ENCODE data around the gene TRPM6.
A peak's percentile ranks its signal among the peaks of the same experiment; 100 is the strongest.

Gene TRPM6

DNA sequence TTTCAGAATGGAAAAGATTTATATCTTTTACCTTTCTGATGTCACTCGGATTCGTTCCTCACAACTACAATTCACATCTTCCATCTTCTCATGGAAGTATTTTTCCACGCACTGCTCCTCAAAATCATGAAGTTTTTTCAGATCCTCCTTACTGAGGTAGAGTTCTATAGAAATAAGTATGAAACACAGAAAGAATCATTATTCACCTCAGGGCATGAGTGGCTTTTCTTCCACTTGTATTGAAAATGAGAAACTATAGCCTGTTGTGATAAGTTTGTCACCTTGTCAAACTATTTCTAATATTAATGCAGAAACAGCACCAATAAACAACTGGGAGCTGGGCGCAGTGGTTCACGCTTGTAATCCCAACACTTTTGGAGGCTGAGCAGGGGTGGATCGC lies 116.0 kb downstream of the TRPM6 start:
- DNase-seq (ENCODE audit: low read depth): no peak

DNA sequence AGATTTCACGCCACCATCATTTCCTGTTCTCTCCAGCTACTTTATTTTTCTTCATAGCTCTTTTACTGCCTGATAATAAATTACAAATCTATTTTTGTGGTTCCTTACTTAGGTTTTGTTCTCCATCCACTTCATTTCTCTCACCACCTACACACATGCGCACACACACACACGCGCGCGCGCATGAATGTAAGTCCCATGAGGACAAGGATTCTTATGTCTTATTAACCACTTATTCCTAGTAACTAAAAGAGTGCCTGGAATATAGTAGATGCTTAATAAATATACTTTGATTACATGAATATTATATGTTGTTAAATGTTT lies 116.5 kb downstream of the TRPM6 start:
- no peak for DNase-seq (ENCODE audit: low read depth)

DNA sequence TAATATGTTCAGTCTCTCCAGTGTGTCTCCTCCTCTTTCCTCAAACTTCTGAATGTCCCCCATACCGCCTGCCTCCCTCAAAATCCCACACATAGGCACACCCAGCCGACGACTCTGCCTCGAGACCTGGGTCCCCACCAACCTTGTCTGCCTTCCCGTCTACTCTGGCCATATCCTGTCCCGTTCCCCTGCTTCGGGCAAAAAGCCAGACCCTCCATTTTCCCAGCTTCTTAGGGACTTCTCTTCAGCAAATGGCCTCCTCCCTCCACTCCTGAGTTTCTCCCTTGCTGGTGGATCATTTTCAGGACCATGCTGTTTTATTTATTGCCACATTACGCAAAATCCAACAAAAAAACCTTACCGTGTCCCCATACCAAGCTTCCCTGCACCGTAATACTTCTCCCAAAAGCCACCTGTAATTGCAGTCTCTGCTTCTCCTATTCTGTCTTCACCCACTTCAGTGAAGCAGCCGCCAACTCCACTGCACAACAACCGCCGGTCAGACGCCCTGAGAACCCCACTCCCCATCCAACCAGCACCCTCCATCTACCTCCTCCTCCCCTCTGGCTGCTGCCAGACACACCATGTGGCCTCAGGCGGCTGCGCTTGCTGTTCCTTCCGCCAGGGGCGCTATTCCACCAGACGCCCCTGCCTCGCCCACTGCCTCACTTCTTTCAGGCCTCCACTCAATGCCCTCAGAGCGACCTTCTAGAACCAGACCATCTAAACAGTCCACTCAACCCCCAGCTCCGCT lies 117.0 kb downstream of the TRPM6 start:
- DNase-seq (ENCODE audit: low read depth): peak; percentile 4

DNA sequence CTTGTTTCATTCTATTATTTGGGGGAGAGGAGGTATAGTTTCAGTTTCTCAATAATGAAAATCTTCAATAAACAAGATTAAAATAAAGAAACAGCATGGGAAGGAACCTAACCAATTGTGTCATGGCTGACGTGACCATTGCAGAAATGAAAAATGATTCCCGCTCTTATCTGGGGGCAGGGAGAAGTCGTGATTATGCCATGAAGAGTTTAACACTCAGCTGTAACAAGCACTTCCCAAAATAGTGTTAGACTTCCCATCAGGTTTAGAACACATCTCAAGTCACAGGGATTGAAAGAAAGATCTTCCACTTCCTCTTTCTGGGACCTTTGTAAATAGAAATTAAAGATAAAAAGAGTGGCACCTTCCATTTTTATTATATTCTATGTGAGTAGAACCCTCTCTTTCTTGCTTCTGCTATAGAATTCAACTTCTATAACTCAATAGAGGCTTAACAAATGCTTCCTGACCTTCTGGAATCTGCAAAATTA lies 122.2 kb downstream of the TRPM6 start:
- DNase-seq (ENCODE audit: low read depth): no peak

DNA sequence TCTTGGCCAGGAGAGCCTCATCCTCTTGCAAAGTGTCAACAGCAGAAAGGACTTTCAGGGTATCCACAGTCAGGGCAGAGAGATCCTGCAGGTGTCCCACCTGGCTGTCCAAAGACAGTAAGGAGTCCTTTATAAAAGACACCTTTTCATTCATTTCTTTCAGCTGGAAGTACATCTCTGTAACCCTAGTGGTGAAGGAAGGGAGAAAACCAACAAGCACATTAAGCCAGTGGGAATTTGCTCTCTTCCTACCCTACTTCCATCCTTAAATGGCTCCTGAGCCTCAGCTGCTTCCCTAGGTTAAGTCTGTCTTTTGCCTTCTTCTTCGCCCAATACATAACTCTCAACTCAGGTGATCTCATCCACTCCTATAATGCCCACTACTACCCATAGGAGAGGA lies 124.8 kb downstream of the TRPM6 start:
- no peak for DNase-seq (ENCODE audit: low read depth)

DNA sequence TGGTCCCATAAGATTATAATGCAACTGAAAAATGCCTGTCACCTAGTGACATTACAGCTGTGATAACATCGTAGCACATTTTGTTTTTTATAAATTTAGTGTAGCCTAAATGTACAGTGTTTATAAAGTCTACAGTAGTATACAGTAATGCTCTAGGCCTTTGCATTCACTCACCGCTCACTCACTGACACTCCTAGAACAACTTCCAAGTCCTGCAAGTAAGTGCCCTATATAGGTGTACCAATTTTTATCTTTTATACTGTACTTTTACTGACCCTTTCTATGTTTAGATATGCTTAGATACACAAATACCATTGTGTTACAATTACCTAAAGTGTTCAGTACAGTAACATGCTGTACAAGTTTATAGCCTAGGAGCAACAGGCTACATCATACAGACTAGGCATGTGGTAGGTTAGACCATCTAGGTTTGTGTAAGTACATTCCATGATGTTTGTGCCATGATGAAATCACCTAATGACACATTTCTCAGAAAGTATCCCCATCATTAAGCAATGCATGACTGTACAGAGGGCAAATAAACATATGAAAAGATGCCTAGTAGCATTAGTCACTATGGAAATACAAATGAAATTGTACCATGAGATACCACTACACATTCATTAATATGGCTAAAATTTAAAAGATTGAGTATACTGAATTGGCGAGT lies 127.6 kb downstream of the TRPM6 start:
- DNase-seq (ENCODE audit: low read depth): no peak

DNA sequence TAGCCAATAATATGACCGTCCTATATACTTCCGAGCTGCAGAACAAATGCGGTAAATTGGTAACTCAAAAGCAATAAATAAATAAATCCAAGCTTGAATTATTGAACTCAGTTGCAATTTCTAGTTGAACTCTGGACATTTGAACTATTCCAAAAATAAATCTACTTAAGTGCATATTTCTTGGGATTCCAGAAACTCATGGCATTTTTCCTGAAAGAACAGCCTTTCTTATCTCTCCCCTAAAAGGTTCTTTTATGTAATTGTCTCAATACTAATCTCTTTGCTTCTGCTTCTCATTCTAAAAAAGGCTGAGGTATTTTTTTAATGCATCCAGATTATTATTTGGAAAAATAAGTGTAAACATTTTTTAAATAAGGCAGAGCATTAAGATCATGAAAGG lies 131.7 kb downstream of the TRPM6 start:
- DNase-seq (ENCODE audit: low read depth): no peak

DNA sequence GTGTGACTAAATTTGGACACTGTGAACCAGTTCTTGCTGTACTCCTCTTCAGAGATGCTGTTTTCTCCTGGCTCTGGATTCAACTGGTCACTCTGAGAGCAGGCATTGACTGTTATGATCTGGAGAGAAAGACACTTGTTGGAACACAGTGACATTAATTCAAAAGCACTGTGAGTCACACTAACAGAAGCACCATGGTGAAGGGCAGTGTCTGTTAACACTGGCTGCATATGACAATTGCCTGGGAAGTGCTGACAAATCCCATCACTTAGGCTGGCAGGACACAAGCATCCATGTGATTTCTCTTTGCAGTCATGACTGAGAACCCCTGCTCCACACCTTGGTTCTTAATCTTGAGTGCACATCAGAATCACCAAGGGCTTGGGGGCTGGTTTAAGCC lies 132.4 kb downstream of the TRPM6 start:
- no peak for DNase-seq (ENCODE audit: low read depth)

DNA sequence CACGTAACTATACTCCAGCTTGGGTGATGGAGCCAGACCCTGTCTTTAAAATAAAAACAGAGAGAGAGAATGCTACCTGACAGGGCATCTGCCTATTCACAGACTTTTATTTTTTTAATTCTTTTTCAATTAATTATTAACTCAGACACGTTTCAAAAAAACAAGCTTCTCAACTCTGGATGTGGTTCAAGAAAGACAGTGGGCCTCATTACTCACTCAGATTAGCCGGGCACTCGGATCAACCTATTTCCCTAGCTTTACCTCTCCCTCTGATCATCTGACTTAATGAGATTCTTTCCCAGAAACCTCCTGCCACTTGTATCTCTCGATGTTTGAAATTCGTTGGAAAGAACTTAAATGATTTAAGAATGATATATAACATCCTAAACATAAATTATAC lies 134.1 kb downstream of the TRPM6 start:
- no peak for DNase-seq (ENCODE audit: low read depth)

DNA sequence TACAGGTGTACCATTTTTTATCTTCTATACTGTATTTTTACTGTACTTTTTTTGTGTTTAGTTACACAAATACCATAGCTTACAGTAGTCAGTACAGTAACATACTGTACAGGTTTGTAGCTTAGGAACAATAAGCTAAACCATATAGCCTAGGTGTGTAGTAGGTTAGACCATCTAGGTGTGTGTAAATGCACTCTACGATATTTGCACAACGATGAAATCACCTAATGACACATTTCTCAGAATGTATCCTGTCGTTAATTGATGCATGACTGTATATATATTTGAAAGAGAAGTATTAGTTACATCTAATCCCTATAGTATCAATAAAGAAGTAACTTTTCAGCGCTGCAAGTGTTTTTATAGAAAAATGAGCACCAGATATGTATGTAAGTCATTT lies 138.8 kb downstream of the TRPM6 start:
- no peak for DNase-seq (ENCODE audit: low read depth)

DNA sequence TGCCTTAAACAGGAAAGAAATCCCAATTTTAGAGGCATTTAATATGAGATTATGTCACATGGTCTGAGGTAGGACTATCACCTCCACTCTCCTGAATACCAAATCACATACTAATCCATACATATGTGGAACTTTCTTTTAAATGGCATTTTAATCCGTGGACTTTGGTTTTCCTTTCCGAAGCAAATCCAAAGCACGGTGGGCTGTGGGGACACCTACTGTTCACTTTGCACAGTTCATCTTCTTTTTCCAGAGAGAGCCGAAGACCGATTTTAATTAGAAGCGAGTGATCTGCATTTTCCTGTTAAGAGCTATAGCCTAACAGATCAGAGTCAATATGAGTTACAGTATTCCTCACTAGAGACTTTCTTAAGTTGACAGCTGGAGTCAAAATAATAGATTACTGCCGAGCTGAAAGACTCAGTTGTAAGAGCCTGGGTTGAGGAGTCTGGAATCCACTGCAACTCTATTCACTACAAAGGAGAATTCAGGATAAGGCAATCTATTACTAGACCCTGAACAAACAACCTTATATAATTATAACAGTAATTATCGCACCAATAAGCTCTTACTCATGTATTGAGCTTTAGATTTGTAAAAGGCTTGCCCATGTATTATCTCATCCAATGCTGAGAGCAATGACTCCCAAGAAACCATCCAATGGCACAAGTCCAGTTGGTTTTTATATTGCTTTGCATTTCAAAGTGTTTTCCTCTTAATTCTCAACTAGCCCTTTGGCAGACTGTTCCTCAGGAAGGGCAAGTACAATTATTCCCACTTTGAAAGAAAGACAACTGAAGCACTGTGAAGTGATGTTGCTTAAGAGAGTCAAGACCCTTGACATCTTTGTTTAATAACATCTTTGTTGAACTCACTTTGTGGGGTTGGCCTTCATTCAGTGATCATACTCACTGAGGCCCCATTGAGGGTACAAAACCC lies 144.7 kb downstream of the TRPM6 start:
- DNase-seq (ENCODE audit: low read depth): no peak

DNA sequence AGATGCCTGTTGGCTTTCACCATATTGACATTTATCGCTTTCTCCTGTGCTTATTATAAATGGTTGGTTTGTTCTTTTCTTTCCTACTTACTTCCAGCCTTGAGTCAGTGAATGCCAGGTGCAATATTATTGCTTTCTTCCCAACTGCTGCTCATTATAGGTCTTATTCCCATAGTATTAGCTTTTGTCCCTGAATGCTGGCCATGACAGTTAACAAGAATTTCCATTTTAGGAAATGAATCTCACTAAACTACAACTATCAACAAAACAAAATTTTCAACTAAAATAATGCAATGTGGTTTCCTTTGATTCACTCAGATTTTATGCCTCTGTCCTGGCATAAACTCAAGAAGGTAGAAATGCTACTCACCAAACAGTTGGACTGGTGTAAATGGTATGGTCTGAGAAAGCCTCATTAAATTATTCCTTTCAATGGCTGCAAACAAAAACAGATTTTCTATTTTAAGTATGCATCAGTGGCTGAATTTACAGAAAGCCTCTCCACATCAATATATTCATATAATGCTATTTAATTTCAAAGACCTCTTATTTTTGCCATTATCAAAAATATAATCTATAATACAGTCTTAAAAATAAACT lies 145.4 kb downstream of the TRPM6 start:
- no peak for DNase-seq (ENCODE audit: low read depth)

DNA sequence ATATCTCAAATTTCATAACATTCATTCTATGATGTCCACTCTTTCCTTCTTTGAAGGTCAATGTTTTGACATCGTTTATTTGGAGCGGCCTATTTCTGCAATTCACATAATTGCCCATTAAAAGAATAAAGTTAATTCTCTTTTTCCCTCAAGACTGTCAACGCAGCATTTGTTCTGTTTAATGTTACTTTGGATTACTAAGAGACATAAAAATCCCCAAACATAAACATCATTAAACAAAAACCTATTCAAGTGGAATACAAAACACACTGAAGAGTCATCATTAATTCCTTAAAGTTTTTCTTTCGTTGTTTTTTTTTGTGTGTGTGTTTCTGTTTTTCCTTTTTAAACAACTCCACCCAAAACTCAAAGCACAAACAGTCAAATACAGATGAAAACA lies 151.1 kb downstream of the TRPM6 start:
- no peak for DNase-seq (ENCODE audit: low read depth)

DNA sequence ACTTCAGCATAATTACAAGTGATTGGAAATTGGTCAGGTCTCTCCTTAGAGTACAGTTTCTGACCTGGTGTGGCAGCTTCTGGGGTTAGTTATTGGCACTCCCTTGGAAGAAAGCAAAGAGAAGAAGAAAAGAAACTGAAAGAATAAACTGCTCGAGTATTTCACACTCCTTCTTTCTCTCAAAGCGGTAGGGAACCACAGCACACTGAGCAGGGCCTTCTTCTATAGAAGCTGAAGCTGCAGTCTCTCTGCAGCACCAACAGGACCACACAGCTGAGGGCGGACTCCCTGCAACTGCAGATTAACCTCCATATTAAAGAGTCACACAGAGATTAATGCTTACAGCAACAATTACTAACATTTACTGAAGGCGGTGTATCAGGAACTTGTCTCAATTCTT lies 152.0 kb downstream of the TRPM6 start:
- no peak for DNase-seq (ENCODE audit: low read depth)

DNA sequence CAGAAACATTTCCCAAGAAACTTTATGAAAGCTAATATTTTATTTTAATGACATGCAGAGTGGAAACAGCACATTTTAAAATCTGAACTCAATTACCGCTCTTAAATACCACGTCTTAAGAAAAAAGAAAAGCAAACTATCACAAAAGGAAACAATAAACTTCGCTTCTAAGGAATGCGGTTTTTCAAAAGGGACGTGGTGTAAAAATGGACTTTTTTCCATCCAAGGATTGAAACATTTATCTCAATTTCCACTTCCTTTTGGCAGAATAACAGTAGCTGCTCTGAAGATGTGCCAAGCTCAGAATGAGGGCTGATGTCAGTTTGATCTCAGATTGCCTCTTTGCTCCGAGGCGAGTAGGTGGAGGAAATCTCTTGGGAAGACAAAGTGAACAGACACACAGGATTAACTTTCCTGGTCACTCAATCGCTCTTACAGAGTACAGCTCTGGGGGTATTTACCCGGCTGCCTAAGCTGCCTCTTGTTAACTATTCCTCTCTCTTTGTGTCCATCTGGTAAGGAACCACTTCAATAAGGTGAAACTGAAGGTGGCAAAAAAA lies 158.5 kb downstream of the TRPM6 start:
- DNase-seq (ENCODE audit: low read depth): no peak

DNA sequence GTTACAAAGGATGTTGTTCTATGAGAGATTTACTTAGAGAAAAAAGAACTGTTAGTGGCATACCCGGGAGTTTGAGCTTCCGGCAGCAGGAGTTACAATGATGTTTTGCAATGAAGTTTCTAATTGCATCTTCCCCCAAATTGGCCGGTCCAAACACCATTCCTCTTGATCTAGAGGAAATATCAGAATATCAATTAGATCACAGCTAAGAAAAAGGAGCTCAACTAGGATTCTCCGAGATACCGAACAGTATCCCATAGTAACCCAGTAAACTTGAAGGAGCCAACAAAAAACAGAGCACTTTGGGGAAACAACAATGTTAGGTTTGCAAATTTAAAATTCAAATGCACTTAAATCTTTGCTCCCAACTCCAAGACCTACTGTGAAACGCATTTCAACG lies 159.5 kb downstream of the TRPM6 start:
- DNase-seq (ENCODE audit: low read depth): no peak

DNA sequence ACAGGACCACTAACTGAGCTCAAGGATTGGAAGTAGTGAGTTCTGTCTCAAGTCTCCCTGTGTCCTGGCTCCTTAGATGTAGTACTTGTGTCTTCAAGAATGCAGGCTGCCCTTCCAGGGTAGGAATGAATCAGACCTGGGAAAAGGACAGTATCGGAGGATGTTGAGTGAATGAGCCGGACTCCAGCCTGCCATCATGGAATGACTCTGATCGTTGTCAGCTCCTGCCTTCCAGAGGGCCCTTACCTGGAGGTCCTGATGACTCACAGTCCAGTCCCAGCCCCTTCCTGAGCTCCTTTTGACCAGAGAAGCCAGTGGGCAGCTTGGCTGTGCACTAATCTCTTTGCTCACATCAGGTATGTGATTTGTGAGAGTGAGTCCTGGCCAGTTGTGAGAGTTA lies 161.1 kb downstream of the TRPM6 start:
- no peak for DNase-seq (ENCODE audit: low read depth)

DNA sequence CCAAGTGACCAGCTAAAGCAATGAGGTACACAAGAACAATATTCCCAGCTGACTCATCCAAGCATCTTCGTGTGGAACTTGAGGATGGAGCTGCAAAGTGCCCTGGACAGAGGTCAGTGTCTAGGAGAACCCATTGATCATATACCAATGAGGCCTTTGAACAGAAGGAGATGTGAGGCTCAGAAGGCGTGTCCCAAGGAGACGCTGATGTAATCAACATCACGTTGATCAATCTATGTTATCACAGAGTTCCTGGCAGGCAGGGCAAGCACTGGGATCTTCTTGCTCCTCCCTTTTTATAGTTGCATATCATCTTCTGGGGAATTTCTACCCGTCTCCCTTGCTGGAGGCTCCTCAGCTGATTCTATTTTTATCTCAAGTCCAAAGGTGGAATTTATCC lies 163.4 kb downstream of the TRPM6 start:
- no peak for DNase-seq (ENCODE audit: low read depth)

DNA sequence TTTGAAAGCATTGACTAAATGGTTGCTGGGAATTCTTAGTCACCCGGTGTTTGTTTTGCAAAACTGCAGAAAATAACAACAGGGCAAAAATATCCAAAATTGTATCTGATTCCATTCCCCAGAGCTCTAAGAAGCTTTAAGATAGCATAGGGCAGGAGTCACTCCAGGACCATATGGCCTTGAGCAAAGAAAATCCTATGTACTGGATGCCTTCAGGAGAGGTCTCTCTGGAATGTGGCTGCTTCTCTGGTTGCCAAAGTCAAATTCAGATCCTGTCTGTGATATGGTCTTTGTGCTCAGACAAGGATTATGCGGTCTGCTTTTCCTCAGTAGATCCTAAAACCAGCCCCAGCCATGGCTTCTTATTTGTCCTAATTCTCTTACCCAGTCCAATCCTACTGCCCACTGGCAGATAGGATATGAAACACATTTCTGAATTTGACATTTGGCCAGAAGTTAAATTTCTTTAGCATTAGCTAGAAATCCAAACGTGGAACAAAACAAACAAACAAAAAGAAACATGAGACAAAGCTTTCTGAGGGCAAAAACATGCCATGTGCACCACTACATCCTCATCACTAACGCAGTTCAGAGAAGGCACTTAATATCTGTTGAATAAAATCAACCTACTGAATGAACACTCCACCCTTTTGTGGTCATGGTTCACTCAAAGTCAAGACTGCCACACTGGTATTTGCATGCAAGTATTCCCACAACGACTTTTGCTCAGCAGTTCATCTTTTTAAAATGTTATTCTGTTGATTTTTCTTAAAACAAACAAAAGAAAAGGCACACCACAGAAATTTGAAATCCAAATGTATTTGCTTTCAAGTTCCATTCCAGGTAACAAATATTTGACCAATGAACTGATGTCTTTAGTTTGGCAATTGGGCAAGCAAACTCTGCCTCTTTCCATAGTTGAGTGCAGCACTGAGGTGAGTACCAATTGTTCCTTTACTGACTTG lies 165.7 kb downstream of the TRPM6 start:
- DNase-seq (ENCODE audit: low read depth): no peak

DNA sequence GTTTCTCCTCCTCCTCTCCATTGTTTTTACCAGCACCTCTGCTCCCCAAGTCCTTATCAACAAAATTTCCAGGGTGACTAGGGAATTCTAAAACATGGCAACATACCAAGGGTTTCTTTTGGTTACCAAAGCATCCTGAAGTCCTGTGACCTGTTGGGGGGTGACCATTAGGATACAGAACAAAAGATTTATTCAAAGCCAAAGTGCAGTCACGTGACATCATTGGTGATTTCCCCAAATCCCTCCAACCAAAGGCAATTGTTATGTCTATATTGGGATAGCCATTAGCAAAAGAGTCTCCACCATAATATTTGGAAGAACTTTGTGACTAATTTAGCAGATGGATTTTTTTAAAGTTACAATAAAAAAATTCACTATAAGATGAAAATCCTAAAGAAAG lies 168.4 kb downstream of the TRPM6 start:
- DNase-seq (ENCODE audit: low read depth): no peak

DNA sequence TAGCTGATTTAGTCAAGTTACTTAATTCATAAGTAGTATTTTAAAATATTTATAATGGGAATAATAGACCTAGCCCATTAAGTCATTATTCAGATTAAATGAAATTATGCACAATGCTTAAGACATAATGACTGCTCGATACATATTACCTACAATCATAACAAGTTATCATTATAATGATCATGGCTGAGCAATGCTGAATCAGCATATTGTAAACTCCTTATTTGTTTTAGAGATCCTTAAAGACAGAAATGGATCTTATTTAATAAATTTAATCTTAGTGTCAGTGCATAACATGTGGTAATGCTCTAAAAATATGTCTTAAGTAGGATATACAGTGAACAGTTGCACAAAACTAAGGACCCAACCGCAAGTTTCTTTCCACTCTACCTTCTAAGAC lies 169.0 kb downstream of the TRPM6 start:
- no peak for DNase-seq (ENCODE audit: low read depth)

Data from stimulated activated CD8-positive, alpha-beta memory T cell treated with anti-CD3 and anti-CD28 coated beads, Interleukin-7, amount 100 ng/mL, for 24 hours (primary cell).